GM20000 (cell line): ENCODE results near the gene MAMDC2.

Source experiments
- DNase-seq: peaks from one replicate; pipeline ENCODE4 v3.0.0; 2012; ENCODE audit warnings: low spot score
- CTCF ChIP-seq: IDR thresholded peaks from 2 replicates; pipeline ENCODE4 v1.5.1; 2012; ENCODE audit warnings: mild to moderate bottlenecking, control low read depth; ENCODE audit errors: extremely low read depth, missing control alignments

Gene MAMDC2

GRCh38 chr9:70134360-70134759, 90.7 kb downstream of the MAMDC2 start:
- DNase-seq, result no peak
- TF ChIP-seq CTCF, result no peak

GRCh38 chr9:70135176-70135575, 91.5 kb downstream of the MAMDC2 start:
- DNase-seq, result no peak
- no peak for TF ChIP-seq CTCF

GRCh38 chr9:70136632-70137031, 93.0 kb downstream of the MAMDC2 start:
- no peak for TF ChIP-seq CTCF
- no peak for DNase-seq

- no peak for TF ChIP-seq CTCF
- no peak for DNase-seq
These were observed 93.9 kb downstream of the MAMDC2 start for GRCh38 chr9:70137577-70137976.

- no peak for DNase-seq
- TF ChIP-seq CTCF, result no peak
These were observed 98.5 kb downstream of the MAMDC2 start for GRCh38 chr9:70142101-70142500.

- DNase-seq, result no peak
- TF ChIP-seq CTCF, result no peak
These were observed 99.9 kb downstream of the MAMDC2 start for GRCh38 chr9:70143394-70144130.

- no peak for DNase-seq
- TF ChIP-seq CTCF, result no peak
These were observed 100.5 kb downstream of the MAMDC2 start for GRCh38 chr9:70144131-70144503.
